ENCODE measurements around the gene INAFM1. TPM values are rescaled to one million over a fixed set of nuclear protein-coding genes. Genes with fewer than 3 reads are reported as not detected.

The INAFM1 gene
- polyA plus RNA-seq, 1 experiment = 2.9 TPM

GRCh38 chr19:47319923-47320871, 45.5 kb downstream of the INAFM1 start:
- Histone ChIP-seq H3K36me3 (ENCODE audit: control insufficient read depth, insufficient read depth, low read length) (no peaks in the 10 kb centered on the region), H3K27me3 (ENCODE audit: control insufficient read depth, insufficient read depth, low read length) (peaks cover 2% of the 10 kb centered on the region; the same call in 1 of the 2 replicates), H3K4me3 (ENCODE audit: low read depth, low read length) (no peak overlapping the region)
- CTCF ChIA-PET = interaction anchor here (1.0 to 1.7 kb wide), 2 partner anchors 29 to 108 kb away, joined by 3 to 6 read pairs; partner anchors contain the start of gene DHX34
- POLR2A ChIA-PET = no interaction called here
- TF ChIP-seq, protein P1, sequence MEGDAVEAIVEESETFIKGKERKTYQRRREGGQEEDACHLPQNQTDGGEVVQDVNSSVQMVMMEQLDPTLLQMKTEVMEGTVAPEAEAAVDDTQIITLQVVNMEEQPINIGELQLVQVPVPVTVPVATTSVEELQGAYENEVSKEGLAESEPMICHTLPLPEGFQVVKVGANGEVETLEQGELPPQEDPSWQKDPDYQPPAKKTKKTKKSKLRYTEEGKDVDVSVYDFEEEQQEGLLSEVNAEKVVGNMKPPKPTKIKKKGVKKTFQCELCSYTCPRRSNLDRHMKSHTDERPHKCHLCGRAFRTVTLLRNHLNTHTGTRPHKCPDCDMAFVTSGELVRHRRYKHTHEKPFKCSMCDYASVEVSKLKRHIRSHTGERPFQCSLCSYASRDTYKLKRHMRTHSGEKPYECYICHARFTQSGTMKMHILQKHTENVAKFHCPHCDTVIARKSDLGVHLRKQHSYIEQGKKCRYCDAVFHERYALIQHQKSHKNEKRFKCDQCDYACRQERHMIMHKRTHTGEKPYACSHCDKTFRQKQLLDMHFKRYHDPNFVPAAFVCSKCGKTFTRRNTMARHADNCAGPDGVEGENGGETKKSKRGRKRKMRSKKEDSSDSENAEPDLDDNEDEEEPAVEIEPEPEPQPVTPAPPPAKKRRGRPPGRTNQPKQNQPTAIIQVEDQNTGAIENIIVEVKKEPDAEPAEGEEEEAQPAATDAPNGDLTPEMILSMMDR (IDR thresholded peaks at IDR 0.05; ENCODE audit: insufficient read depth, low read depth, low read length) = no peak
- DNase-seq (ENCODE audit: low read depth) = no peak

DNA sequence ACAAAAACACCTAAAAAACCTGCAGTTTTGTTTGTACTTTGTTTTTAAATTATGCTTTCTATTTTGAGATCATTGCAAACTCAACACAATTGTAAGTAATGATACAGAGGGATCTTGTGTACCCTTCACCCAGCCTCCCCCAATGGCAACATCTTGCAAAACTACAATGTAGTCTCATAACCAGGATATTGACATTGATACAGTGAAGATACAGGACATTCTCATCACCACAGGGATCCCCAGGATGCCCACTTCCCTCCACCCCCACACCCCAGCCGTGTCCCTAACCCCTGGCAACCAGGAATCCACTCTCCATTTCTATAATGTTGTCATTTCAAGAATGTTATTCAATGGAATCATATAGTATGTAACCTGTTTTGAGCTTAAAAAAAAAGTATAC, 46.9 kb downstream of the INAFM1 start:
- peaks cover 2% of the 10 kb centered on the region; the same call in 1 of the 2 replicates for H3K27me3 ChIP-seq (ENCODE audit: control insufficient read depth, insufficient read depth, low read length)
- H3K4me3 ChIP-seq (ENCODE audit: low read depth, low read length) = no peak overlapping the region
- POLR2A ChIA-PET = no interaction called here
- CTCF ChIA-PET = interaction anchor here (0.6 to 1.7 kb wide), 2 partner anchors 27 to 112 kb away, joined by 5 to 6 read pairs; partner anchors contain the start of gene DHX34
- TF ChIP-seq, protein P1 (IDR thresholded peaks at IDR 0.05; ENCODE audit: insufficient read depth, low read depth, low read length) = no peak
- no peaks in the 10 kb centered on the region for H3K36me3 ChIP-seq (ENCODE audit: control insufficient read depth, insufficient read depth, low read length)
- no peak for DNase-seq (ENCODE audit: low read depth)

DNA sequence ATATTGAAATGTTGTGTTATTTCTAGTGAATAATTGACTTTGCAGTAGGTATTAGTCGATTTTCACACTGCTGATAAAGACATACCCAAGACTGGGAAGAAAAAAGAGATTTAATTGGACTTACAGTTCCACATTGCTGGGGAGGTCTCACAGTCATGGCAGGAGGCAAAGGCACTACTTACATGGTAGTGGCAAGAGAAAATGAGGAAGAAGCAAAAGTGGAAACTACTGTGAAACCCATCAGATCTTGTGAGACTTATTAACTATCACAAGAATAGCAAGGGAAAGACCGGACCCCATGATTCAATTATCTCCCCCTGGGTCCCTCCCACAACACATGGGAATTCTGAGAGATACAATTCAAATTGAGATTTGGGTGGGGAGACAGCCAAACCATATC, 47.4 kb downstream of the INAFM1 start:
- POLR2A ChIA-PET = no interaction called here
- DNase-seq (ENCODE audit: low read depth) = no peak
- H3K4me3 ChIP-seq (ENCODE audit: low read depth, low read length) = no peak overlapping the region
- TF ChIP-seq, protein P1 (IDR thresholded peaks at IDR 0.05; ENCODE audit: insufficient read depth, low read depth, low read length) = no peak
- CTCF ChIA-PET = interaction anchor here (0.6 to 1.7 kb wide), 2 partner anchors 27 to 111 kb away, joined by 5 to 6 read pairs; partner anchors contain the start of gene DHX34
- H3K36me3 ChIP-seq (ENCODE audit: control insufficient read depth, insufficient read depth, low read length) = no peaks in the 10 kb centered on the region
- peaks cover 2% of the 10 kb centered on the region; the same call in 1 of the 2 replicates for H3K27me3 ChIP-seq (ENCODE audit: control insufficient read depth, insufficient read depth, low read length)

DNA sequence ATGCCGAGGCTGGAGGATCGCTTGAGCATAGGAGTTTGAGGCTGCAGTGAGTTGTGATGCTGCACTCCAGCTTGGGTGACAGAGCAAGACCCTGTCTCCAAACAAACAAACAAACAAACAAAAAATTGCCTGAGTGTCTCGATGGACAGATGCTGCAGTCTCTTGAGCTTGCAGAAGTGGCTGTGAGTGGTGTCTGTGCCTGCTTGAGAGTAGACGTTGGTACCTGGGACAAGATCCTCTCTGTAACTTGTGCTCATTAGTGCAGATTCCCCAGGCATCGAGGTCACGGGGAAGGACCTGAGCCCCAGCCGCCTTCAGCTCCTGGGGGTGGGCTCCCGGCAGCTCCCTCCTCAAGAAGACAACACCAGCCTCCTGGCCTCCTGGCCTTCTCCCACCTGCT, 48.7 kb downstream of the INAFM1 start:
- no peaks in the 10 kb centered on the region for H3K36me3 ChIP-seq (ENCODE audit: control insufficient read depth, insufficient read depth, low read length)
- TF ChIP-seq, protein P1 (IDR thresholded peaks at IDR 0.05; ENCODE audit: insufficient read depth, low read depth, low read length) = no peak
- ChIA-PET POLR2A (no interaction called here), CTCF (interaction anchor here (0.6 to 1.3 kb wide), 4 partner anchors 12 to 792 kb away, joined by 3 to 4 read pairs (median 3); no protein-coding TSS in a partner anchor)
- peaks cover 2% of the 10 kb centered on the region; the same call in 1 of the 2 replicates for H3K27me3 ChIP-seq (ENCODE audit: control insufficient read depth, insufficient read depth, low read length)
- DNase-seq (ENCODE audit: low read depth) = no peak
- H3K4me3 ChIP-seq (ENCODE audit: low read depth, low read length) = no peak overlapping the region

DNA sequence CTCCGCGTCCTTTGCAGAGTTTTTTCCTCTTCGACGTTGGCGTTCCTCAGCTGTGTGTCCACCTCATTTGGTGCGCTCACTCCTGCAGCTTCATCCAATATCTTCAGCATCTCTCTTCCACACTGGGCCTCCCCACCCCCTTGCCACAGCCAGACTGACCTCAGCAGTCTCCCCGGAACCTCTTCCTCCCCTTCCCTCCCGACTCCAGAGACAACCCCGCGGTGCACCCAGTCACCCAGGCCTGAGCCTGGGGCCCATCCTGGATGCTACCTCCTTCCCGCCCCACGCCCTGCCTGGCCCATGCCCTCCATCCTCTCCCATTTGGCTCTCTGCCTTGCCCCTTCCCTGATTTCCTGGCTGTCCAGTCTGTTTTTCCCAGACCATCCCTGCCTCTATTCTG, 49.2 kb downstream of the INAFM1 start:
- DNase-seq (ENCODE audit: low read depth) = no peak

More for the DNA sequence above, 49.2 kb downstream of the INAFM1 start:
- H3K4me3 ChIP-seq (ENCODE audit: low read depth, low read length) = no peak overlapping the region
- no peaks in the 10 kb centered on the region for H3K36me3 ChIP-seq (ENCODE audit: control insufficient read depth, insufficient read depth, low read length)
- TF ChIP-seq, protein P1 (IDR thresholded peaks at IDR 0.05; ENCODE audit: insufficient read depth, low read depth, low read length) = no peak
- POLR2A ChIA-PET = no interaction called here
- CTCF ChIA-PET = interaction anchor here (1.0 to 1.3 kb wide), 2 partner anchors 16 to 68 kb away, joined by 3 to 4 read pairs; no protein-coding TSS in a partner anchor
- H3K27me3 ChIP-seq (ENCODE audit: control insufficient read depth, insufficient read depth, low read length) = peaks cover 2% of the 10 kb centered on the region; the same call in 1 of the 2 replicates

All from BJ (cell line).